MV-4-11 (cell line): ENCODE measurements around the gene KEL.
"Not testable (repeated sequence)": the region's sequence is repeated elsewhere in the genome, so short reads cannot be mapped to it uniquely, and the experiment has no call there.

ENCODE experiments used
- DNase-seq: peaks from one replicate; lab custom pipeline; 2025; lab: John Stamatoyannopoulos, UW

KEL gene, protein sequence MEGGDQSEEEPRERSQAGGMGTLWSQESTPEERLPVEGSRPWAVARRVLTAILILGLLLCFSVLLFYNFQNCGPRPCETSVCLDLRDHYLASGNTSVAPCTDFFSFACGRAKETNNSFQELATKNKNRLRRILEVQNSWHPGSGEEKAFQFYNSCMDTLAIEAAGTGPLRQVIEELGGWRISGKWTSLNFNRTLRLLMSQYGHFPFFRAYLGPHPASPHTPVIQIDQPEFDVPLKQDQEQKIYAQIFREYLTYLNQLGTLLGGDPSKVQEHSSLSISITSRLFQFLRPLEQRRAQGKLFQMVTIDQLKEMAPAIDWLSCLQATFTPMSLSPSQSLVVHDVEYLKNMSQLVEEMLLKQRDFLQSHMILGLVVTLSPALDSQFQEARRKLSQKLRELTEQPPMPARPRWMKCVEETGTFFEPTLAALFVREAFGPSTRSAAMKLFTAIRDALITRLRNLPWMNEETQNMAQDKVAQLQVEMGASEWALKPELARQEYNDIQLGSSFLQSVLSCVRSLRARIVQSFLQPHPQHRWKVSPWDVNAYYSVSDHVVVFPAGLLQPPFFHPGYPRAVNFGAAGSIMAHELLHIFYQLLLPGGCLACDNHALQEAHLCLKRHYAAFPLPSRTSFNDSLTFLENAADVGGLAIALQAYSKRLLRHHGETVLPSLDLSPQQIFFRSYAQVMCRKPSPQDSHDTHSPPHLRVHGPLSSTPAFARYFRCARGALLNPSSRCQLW

DNA sequence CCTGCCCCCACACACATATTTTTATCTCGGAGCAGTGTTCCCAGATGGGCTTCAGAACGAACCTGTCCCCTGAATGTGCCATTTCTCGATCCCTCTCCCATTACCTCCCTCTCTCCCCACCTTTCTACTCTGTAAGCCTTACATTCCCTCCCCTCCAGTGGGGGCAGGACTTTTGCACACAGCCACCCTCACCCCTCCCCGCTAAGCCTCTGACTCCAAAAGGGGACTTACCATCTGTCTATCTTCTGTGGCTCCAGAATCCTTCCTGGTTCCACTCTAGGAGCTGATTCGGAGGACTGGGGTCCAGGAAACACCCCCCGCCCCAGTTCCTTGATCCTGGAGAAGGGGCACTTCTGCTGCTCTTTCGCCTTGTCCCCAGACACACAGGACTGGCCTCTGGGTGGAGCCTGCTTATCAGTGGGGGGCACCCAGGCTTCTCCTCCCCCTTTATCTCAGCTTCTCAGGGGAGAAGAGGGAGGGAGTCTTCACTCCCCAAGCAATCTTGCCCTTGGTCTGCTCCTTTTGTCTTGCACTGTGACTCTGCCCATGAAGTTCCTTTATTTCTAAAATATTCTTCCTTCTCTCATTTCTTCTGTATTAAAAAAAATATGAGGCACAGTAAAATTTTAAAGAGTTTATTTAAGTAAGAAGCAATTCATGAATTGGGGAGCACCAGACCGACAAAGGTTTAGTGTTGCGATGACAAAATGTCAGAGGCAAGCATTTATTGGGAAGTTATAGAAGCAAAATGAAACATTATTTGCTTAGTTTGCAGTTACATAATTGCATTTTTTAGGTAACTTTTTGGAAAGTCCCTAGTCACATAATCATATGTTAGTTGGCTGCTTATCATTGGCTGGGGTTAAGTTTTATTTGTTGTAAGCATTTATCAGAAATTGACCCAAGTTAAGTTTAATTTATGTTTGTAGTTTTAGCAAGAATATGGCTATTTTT is at the start of gene KEL:
TSS of gene KEL (minus strand) at position 391 of the 954 bp plus-strand sequence. CDS start at position 234, 157 bp downstream.
- no peak for DNase-seq

DNA sequence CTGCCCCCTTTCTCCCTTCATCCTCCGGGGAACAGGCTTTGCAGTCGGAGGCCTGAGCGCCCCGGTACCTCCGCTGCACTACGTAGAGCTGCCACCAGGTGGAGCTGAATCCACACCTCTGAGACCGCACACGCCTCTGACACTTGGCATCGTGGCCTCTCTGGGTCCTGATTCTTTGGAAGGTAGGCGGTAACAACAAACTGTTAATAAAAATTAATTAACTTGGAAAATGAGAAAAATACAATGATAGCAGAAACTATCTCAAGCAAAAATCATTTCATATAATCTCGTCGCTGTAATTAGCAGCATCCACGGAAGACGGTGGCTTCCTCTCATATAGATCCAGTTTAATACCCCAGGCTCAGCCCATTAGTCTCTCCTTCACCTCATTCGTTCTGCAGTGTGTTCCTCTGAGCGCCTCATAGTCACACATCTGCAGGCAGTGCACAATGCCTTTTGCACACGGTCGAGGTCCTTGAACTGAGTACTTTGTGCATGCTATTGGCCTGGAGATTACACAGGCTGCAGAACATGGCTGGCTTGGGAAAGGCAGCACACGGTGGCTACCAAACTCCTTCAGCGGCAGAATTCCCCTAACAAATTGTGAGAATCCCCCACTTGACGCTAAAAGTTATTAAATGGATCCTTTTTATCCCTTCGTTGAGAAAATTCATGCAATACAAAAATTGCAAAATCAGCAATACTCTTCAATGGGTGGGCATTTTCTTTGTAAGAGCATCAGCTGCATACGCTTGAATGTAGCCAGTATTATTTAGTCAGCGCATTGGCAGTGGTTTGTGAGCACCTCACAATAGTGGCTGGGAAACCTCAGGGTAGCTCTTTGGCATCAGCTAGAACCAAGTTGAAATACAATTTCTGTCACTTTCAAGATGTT is 46.1 kb upstream of the KEL start:
- DNase-seq = peak; percentile 63

DNA sequence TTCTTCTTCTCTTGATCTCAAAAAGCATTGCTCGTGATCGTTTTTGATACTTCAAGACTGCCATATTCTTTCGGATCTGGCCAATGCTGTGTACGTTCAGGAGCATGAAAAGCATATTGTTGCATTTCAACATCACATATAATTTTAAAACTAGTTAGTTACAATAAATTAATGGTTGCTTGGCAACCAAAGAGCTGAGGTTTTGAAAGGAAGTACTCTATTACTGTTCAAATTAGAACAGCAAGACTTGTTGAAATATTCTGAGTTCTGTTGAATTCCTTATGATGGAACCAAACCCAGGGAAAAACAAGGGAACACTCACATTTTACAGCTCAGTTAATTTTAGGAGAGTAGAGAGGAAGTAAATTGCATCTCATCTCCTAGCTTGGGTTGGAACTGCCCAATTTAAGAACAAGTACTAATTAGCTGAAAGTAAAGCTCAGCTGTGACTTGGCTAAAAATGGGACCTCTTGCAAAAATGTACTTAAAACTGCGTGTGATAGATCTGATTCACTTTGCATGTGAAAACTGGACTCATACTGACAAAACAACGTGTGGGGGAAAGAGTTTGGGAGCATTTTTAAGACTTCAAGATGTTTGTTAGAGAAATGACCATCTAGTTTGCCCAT is 43.6 kb upstream of the KEL start:
- no peak for DNase-seq

DNA sequence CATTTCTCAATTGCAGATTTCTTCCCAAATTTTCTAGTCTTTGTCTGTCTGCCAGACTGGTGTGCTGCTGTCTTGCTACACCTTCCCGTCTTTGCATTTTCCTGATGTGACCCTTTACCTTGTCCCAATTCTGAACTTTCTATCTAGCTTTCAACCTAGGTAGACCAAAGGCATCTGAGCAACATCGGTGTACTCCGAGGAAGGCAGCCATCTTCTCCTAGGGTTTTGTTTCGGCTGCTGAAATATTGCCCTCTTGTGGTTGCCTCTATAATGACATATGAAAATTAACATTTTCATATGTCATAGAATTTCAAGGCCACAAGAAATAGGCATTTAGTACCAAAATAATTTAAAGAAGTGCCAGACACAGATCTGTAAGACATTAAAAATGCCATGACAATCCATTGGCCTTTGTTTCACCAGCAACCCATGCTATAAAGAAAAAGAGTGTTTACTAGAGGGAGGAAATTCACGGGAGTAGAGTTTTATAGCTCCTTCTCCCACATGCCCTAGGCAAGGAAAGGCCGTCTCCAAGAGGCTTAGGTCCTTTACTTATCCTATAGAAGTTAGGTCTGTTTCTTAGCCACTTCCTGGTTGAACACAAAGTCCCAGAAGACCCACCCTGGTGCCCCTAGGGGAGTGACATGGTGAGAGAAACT is 41.4 kb upstream of the KEL start:
- DNase-seq = peak; percentile 58

DNA sequence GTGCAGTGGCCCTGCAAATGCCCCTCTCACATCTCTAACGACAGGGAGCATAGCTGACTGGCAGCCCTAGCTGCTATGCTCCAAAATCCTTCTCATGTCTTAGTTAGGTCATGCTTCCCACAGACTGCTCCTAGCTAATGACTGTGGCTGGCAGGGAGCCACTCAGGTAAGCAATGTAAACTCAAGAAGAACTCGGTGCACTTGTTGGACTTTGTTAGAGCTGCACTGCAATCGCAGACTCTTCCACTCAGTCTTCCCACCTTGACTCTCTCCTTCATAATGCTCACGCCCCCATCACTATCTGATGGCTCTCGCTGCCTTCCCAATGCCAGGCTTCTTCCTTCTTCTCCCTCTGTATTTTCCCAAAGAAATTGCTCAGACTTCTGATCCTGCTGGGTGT is 40.7 kb upstream of the KEL start:
- no peak for DNase-seq

DNA sequence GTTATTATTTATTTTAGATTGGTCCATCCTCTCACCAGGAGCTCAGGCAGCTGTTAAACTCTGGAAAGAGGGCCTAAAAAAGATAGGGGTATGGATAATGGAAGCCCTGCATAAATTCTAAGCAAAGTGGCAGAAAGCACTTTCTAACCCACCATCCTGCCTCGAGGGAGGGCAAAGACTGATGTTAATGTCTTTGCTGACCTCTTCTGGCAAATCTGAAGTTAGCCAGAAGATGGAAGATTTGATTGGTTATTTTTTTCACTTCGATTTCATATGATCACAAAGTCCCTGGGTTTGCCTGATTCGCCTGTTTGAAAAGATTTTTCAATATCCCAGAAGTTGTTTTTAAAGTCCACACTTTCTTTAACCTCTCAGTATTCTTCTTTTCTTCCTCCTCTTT is 39.9 kb upstream of the KEL start:
- peak; percentile 42 for DNase-seq

DNA sequence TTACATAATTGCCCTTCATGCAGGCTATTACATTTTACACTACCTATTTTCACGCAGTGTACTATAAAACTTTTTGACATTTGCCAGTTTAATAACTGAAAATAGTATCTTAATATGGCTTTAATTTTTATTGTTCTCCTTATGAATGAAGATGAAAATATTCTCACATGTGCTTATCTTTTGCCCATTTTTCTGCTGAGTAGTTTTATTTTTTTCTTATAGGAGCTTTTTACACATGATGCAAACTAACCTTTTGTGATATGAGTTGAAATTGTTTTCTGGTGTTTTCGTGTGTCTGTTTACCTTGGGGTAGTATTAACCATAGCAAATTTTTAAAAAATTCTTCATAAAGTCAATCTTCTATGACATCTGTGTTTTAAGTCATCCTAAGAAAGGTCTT is 38.5 kb upstream of the KEL start:
- DNase-seq = no peak

DNA sequence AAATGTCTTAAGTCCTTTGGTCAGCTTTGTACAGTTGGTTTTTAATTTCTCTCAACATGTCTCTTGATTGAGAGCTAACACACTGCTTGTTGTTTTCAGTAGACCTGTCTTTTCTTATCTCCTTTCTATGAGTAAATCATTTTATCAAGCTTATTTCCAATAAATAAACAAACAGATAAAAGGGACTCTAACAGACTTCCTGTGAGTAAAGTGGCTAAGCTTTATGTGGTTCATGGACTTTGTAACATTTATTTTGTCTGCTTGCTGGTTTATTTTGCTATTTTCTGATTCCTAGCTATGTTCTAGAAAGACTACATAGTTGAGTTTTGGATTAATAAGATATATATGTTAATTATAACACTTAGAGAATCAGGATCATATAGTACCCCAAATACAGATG is 37.6 kb upstream of the KEL start:
- no peak for DNase-seq

DNA sequence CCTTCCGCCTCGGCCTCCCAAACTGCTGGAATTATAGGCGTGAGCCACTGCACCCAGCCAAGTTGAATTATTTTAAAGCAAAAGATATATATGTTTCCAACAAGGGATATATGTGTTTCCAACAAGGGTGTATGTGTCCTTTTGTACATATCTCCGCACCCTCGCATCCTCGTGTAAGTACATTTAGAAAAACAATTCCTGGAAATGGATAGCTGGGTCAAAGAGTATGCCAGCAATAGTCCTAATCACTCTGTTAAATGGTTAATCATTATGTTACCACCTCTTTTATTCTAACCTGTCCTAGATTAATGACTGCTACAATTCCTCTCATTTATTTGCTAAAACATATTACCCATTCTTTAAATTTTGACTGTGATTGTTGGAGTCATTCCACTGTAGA is 36.8 kb upstream of the KEL start:
- DNase-seq = no peak

DNA sequence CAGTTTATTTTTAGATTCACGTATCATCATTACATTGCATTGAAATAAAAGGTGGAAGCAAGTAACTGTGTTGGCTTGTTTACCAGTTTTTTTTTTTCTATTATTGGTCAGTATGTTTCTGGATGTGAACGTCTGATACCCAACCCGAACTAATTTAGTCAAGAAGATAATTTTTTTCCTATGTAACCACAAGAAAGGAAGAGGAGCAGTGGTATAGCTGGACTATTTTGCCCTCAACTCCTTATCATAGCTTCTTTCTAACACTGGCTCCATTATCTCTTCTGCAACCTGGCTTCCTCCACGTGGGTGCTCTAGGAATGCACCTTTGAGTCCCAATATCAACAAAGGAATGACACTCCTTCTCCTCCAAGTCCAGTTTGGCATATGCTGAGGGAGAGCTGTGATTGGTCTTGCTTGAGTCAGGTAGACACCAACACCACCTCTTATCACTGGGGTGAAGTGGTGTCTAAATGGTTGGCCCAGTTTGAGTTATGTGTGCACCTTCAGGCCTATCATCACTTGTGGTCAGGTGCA is 35.4 kb upstream of the KEL start:
- DNase-seq = no peak

DNA sequence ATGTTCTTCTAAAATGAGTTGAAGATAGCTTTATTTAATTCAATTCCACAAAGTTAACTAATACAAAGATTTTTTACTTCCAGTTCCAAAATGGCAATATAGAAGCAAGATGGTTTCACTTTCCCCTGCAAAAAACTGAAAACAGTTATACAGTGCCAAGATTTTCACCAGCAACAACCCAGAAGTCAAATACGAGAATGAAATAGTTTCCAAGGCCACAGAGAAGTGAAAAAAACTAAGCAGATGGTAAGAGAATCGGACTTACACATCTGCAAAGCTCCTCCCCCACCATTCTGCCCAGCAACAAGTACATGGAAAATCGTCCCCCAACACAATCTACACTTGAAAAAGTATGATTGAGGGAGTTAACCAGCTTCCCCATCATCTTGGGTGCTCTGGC is 30.3 kb upstream of the KEL start:
- peak; percentile 49 for DNase-seq

DNA sequence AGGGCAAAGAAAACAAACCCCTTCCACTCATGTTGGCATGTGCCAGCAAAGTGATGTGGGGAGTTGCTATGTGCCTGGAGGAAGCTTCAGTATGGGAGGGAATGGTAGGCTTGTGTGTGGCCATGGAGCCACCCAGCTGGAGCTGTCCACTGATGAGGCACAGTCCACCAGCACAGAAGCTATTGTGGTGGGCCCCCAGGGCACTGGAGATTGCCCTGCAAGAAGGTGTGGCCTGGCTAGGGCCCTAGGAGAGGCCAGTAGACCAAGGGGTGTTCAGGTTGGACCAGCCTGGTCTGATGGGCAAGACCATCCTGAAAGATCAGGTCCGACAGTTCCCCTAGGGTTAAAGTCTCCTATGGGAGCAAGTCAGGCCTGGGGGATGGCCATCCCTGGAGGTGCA is 22.1 kb upstream of the KEL start:
- DNase-seq = no peak

DNA sequence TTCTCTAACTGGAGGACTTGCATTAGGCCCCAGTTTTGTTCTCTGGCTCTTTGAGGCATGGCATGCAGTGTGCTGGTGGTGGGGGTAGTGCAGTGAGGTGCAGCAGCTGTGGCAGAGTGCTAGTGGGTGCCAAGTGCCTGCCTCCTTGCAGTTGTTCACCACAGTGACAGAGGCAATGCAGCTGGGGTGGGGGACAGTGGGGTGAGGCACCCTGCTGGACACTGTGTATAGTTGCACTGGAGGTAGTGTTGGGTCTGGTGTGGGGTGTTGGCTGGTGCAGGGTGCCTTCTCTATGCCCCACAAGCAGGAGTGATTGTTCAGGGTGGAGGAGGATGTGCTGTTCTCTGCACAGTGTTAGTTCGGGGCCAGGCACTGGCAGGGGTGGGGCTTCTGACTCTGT is 21.7 kb upstream of the KEL start:
- DNase-seq = no peak

DNA sequence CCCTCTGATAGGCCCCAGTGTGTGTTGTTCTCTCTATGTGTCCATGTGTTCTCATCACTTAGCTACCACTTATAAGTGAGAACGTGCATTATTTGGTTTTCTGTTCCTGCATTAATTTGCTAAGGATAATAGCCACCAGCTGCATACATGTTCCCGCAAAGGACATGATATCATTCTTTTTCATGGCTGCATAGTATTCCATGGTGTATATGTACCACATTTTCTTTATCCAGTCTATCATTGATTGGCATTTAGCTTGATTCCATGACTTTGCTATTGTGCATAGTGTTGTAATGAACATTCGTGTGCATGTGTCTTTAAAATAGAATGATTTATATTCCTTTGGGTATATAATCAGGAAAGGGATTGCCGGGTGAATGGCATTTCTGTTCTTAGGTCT is 16.2 kb upstream of the KEL start:
- not testable (repeated sequence) for DNase-seq

DNA sequence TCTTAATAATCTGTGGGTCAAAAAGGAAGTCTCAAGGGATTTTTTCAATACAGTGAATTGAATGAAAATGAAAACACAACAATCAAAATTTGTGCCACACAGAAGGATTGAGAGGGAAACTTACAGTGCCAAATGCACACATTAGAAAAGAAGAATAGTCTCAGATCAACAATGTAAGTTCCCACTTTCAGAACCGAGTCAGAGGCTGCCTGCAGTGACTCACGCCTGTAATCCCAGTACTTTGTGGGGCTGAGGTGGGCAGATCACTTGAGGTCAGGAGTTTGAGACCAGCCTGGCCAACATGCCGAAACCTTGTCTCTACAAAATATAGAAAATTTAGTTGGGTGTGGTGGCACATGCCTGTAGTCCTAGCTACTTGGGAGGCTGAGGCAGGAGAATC is 12.5 kb upstream of the KEL start:
- peak; percentile 45 for DNase-seq

DNA sequence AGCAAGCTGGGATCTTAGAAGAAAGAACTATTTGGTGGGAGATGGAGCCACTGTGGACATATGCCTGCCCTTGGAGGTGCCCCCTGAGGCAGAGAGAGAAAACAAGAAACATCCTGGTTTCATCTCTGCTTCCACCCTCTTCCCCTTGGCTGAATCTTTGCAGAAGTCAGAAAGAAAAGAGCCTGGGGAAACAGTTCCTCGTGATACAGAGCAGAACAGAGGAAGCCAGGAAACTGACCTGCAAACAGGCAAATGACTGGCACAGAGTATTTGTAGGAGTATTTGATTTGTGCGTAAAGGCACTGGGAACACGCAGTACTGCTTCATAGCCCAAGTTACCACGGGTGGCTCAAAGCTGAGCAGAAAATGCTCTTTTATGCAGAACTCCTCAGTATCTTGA is 7.0 kb upstream of the KEL start:
- no peak for DNase-seq

DNA sequence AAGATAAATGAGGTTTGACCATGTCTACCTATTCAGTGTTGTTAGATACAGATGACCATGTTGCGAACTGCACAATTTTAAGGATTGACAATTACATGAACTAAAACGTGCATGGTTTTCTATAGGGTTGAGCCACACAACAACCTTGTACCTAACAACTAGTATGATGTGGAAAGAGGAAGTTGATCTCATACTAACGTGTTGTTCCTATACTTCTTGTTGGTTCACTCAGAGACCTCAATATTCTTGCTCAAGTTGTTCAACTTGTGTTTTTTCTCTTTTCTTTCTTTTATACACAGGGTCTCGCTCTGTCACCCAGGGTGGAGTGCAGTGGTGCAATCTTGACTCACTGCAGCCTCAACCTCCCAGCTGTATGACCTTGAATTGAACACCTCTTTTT is 6.1 kb upstream of the KEL start:
- peak; percentile 66 for DNase-seq

DNA sequence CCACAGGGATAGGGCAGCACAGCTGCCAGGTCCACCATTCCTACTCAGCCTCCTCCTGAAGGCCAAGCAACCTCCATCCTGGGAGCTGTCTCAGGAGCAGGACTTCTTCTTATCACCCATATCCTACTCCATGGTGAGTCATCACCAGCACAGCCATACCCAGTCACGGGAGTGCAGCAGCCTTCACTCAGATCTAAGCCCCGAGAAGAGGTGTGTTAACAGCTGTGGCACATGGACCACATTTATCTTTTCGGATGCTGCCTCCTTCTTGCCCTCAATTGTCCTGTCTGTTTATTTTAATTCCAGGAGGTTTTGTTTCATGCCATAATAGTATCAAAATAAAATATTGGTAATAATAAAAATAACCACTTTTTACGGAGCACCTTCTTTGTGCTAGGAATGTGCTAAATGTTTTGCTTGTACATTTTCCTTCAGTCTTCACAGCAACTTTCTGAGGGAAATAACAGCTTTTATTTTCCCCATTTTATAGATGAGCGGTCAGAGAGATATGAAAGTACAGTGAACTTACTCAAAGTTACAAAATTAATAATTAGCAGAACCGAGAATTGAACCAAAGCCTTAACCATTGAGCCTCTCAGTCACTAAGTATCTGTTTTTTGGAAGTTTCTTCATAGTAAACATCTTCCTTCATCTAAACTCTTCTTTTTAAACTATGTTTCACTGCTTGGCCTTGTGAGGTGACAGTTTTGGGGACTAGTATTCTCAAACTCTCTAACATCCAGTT is 2.5 kb upstream of the KEL start:
- no peak for DNase-seq

DNA sequence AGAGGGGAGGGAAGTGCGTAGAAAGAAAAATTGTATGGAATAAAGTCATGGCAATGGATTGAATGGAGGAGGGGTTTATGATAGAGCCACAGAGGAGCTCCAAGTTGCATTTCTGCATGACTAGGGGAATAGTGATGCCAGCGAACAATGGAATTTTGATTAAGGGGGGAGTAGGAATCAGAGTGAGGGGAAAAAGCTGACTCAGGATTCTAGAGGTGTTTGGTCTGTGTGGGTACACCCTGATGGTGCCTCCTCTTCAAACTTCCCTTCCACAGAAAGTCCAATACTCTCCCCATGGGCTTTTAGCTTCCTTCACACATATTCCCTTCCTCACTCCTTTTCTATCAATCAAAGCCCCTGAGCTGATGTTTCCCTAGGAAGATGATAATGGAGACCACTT is 1.8 kb upstream of the KEL start:
- DNase-seq = no peak
